Mesothelial cell of epicardium (in vitro differentiated cells): ENCODE measurements around the gene DNAI4. TPM values are rescaled to one million over a fixed set of nuclear protein-coding genes. Genes with fewer than 3 reads are reported as not detected.

Experiments used
- DNase-seq, 2 experiments: peaks; one replicate each; pipeline ENCODE4 v3.0.0; 2021; ENCODE audit warnings: low spot score in 2 of 2; ENCODE audit not compliant: unreplicated experiment in 2 of 2
- H3K27ac Mint-ChIP-seq: 2 replicates; pipeline ENCODE4 v1.8.0; 2021; ENCODE audit warnings: mixed read lengths
- H3K27me3 Mint-ChIP-seq: 2 replicates; pipeline ENCODE4 v1.8.0; 2021; ENCODE audit warnings: low read depth, mixed read lengths
- H3K36me3 Mint-ChIP-seq: 2 replicates; pipeline ENCODE4 v1.8.0; 2021; ENCODE audit warnings: mixed read lengths
- H3K4me1 Mint-ChIP-seq: 2 replicates; pipeline ENCODE4 v1.8.0; 2021; ENCODE audit warnings: mixed read lengths
- H3K4me3 Mint-ChIP-seq: 2 replicates; pipeline ENCODE4 v1.8.0; 2021; ENCODE audit warnings: mild to moderate bottlenecking, moderate library complexity, mixed read lengths
- H3K9me3 Mint-ChIP-seq: 2 replicates; pipeline ENCODE4 v1.8.0; 2021; ENCODE audit warnings: mixed read lengths
- total RNA-seq: library from RNA; stranded (reverse); gene quantifications from 3 replicates; pipeline ENCODE4 v1.2.1, GENCODE V29; 2021
- TF ChIP-seq, protein P1 (sequence below): fragments of 200-600 bp; sonication (generic); IDR thresholded peaks from one replicate; pipeline ENCODE4 v1.5.0; 2021; ENCODE audit warnings: antibody characterized with exemption; ENCODE audit not compliant: unreplicated experiment

DNAI4 gene
- total RNA-seq, 1 donor from 2014 or later = 9.3 TPM

DNA sequence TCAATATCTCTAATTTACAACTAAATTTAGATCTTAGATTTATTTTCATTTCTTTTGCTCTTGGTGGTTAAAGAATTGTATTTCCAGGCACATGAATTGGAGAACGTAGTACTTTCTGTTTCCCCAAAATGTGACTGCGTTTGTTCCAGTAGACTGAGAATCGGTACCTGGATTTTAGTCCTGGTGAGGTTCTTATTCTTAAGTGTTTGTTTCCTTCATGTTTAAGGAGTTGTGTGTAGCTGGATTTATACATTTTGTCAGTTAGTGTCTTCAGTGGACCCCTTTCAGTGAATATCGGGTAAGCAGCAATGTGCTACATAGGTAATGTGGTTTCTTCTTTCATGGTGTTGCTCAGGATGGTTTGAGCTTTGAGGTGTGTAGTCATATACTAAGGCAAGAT, 6.9 kb upstream of the DNAI4 start:
- Mint-ChIP-seq H3K9me3 (no peaks in the 10 kb centered on the region), H3K4me3 (peak overlapping the region; percentile 93), H3K27ac (peak overlapping the region; percentile 81), H3K27me3 (no peaks in the 10 kb centered on the region), H3K36me3 (no peaks in the 10 kb centered on the region), H3K4me1 (peaks cover 51% of the 10 kb centered on the region)
- TF ChIP-seq, protein P1, sequence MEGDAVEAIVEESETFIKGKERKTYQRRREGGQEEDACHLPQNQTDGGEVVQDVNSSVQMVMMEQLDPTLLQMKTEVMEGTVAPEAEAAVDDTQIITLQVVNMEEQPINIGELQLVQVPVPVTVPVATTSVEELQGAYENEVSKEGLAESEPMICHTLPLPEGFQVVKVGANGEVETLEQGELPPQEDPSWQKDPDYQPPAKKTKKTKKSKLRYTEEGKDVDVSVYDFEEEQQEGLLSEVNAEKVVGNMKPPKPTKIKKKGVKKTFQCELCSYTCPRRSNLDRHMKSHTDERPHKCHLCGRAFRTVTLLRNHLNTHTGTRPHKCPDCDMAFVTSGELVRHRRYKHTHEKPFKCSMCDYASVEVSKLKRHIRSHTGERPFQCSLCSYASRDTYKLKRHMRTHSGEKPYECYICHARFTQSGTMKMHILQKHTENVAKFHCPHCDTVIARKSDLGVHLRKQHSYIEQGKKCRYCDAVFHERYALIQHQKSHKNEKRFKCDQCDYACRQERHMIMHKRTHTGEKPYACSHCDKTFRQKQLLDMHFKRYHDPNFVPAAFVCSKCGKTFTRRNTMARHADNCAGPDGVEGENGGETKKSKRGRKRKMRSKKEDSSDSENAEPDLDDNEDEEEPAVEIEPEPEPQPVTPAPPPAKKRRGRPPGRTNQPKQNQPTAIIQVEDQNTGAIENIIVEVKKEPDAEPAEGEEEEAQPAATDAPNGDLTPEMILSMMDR = no peak
- no peak for DNase-seq

DNA sequence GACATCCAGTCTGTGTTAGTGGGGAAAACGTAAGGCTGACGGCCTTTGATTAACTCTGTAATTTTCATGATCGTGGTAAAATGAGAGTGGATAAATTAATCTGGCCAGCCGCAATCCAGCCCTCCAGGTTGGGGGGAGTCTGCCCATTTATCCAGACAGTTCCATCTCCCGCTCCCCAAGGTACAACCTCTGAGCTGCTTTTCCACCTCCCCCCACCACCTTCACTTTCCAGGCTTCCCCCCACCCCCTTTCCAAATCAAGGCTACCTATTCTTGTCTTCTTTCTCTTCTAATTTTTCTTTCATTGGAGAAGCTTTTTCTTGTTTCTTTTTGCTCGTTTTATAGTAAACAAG, 6.1 kb upstream of the DNAI4 start:
- TF ChIP-seq, protein P1 = no peak
- no peak for DNase-seq
- H3K36me3 Mint-ChIP-seq = no peaks in the 10 kb centered on the region
- peak overlapping the region; percentile 81 for H3K27ac Mint-ChIP-seq
- H3K9me3 Mint-ChIP-seq = no peaks in the 10 kb centered on the region
- H3K4me1 Mint-ChIP-seq = peaks cover 57% of the 10 kb centered on the region
- peak overlapping the region; percentile 93 for H3K4me3 Mint-ChIP-seq
- H3K27me3 Mint-ChIP-seq = no peaks in the 10 kb centered on the region

DNA sequence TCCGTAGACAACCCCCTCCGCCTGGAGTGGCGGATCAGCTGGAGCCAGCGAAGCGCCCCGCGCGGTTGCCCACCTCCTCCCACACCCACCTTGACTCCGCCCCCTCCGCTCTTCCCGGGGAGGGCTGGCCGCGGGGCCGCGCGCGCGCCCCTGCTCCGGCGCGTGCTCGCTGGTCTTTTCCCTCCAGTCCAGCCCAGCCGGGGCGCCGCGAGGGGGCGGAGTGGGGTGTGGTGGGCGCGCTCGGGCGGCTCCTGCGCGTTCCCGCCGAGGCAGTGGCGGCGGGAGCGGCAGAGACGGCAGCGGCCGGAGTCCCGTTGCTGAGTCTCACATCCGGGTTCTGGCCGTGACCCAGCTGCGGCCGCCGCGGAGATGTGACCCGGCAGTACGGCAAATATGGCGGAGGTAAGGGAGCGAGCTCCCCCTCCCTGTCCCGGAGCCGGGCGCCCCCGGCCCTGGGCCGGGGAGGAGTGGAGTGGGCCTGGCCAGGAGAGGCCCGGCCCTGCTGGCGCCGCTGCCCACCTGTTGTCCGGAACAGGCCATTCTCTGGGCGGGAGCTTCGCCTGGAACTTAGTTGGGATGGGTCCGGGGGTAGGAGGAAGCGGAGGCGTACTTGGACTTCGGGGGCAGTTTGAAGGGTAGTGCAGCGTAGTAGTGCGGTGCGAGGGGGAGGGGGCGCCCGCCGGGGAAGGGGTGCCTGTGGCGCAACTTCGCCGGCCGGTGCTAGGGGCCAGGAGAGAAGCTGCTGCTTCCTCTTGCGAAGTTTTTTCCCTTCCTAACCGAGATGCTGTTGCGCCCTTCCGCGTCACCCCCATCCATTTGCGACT, 5.6 kb upstream of the DNAI4 start:
- peak overlapping the region; percentile 93 for H3K4me3 Mint-ChIP-seq
- H3K9me3 Mint-ChIP-seq = no peaks in the 10 kb centered on the region
- TF ChIP-seq, protein P1 = no peak
- no peaks in the 10 kb centered on the region for H3K27me3 Mint-ChIP-seq
- peak; percentile 95 for DNase-seq
- no peaks in the 10 kb centered on the region for H3K36me3 Mint-ChIP-seq
- H3K27ac Mint-ChIP-seq = peak overlapping the region; percentile 89
- peaks cover 55% of the 10 kb centered on the region for H3K4me1 Mint-ChIP-seq

DNA sequence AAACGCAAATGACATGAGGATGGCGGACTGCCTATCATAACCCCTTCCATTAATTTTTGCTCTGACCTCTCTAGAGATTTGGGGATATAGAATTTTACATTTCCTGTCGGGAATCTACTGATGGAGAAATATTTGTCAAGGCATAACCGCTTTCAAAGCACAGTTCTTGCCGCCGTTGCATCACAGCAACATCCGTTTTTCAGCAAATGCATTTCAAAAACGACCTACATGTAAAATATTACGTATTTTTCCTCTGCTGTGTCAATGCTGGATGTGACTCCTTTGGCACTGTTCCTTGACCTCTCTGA, 5.0 kb upstream of the DNAI4 start:
- Mint-ChIP-seq H3K9me3 (no peaks in the 10 kb centered on the region), H3K36me3 (no peaks in the 10 kb centered on the region), H3K27me3 (no peaks in the 10 kb centered on the region), H3K4me3 (peak overlapping the region; percentile 93), H3K27ac (peak overlapping the region; percentile 89), H3K4me1 (peaks cover 49% of the 10 kb centered on the region)
- TF ChIP-seq, protein P1 = no peak
- no peak for DNase-seq

DNA sequence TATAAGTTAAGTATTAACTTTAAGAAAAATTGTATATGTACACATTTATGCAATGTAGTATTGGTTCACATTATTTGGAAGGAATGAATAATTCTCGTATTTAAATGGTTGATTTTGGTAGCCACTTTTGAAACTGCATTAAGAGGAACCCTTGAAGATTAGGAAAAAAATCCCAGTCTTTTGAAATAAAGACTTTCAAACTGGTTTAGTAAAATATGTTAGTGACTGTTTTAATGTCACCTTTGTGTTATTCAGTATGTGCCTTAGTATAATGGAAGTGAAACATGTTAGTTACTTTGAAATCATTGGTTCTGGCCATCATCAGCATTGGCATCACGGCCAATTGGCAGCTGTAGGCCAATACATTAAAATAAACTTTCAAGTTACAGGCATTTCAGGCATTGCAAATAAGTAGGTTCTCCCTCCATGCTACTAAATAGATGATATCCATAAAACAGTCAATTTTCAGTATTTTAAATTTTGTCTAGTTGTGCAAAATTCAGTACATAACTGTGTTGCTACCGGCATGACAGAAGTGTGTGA, 4.6 kb upstream of the DNAI4 start:
- no peaks in the 10 kb centered on the region for H3K9me3 Mint-ChIP-seq
- H3K4me1 Mint-ChIP-seq = peaks cover 45% of the 10 kb centered on the region
- H3K27ac Mint-ChIP-seq = peak overlapping the region; percentile 89
- peak overlapping the region; percentile 93 for H3K4me3 Mint-ChIP-seq
- H3K36me3 Mint-ChIP-seq = no peaks in the 10 kb centered on the region
- no peaks in the 10 kb centered on the region for H3K27me3 Mint-ChIP-seq
- TF ChIP-seq, protein P1 = no peak
- DNase-seq = no peak
